WERI-Rb-1 (cell line): ENCODE measurements around the gene MRPL54.

Experiments
- DNase-seq: peaks from one replicate; pipeline ENCODE4 v3.0.0-alpha.2; 2020
- H3K27ac ChIP-seq: fragments of 250-450 bp; sonication (Bioruptor Pico); 2 replicates; pipeline ENCODE4 v1.5.1; 2020; ENCODE audit warnings: mild to moderate bottlenecking, moderate library complexity
- H3K27me3 ChIP-seq: fragments of 250-450 bp; sonication (Bioruptor Pico); 2 replicates; pipeline ENCODE4 v1.5.1; 2021; ENCODE audit warnings: mild to moderate bottlenecking, low read depth, moderate library complexity; ENCODE audit not compliant: insufficient read depth, severe bottlenecking
- H3K36me3 ChIP-seq: fragments of 250-450 bp; sonication (Bioruptor Pico); 2 replicates; pipeline ENCODE4 v1.5.1; 2020; ENCODE audit warnings: mild to moderate bottlenecking, moderate library complexity
- H3K4me3 ChIP-seq: 2 replicates; pipeline ENCODE4 v1.5.1; 2011; ENCODE audit warnings: low read depth, mild to moderate bottlenecking, control low read depth, low read length
- H3K9me3 ChIP-seq: fragments of 250-450 bp; sonication (Bioruptor Pico); 2 replicates; pipeline ENCODE4 v1.5.1; 2021; ENCODE audit warnings: mild to moderate bottlenecking, moderate library complexity; ENCODE audit not compliant: severe bottlenecking
- CTCF ChIP-seq: IDR thresholded peaks from 2 replicates; pipeline ENCODE4 v1.5.1; 2011; ENCODE audit warnings: low read depth, mild to moderate bottlenecking, control low read depth, inconsistent platforms, low read length

MRPL54 gene

DNA sequence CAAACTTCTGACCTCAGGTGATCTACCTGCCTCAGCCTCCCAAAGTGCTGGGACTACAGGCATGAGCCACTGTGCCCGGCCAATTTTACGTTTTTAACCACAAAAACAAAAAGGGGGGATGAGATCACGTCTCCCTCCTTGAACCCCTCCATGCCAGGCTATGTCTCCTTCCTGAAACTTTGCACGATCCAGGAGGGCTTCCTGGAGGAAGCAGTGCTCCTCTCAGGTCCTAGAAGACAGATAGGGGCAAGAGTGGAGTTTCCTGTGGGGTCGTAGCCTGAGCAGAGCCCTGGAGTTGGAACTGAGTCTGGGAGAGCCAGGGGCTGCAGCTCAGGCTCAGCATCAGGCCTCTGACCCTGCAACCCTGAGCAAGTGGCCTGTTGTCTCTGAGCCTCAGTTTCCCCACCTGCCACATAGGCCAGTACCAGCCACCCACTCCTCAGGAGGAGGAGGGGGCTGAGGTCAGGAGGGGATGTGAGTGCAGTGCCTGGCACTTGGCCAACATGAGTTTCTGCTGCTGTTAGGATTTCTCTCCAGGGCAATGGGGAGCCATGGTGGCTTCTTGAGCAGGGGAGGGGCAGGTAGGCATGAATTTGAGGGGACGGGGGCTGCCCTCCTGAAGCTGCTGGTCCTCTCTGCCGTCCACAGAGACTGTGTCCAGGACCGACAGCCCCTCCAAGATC, 17.0 kb upstream of the MRPL54 start:
- no peak overlapping the region for H3K27ac ChIP-seq
- no peak overlapping the region for H3K4me3 ChIP-seq
- no peaks in the 10 kb centered on the region for H3K27me3 ChIP-seq
- no peak for TF ChIP-seq CTCF
- no peaks in the 10 kb centered on the region for H3K9me3 ChIP-seq
- DNase-seq: no peak
- H3K36me3 ChIP-seq: peaks cover 71% of the 10 kb centered on the region

- H3K36me3 ChIP-seq: peaks cover 71% of the 10 kb centered on the region
- no peak overlapping the region for H3K4me3 ChIP-seq
- peak; percentile 47 for DNase-seq
- peak overlapping the region; percentile 55 for H3K27ac ChIP-seq
- no peak for TF ChIP-seq CTCF
- H3K27me3 ChIP-seq: no peaks in the 10 kb centered on the region
- H3K9me3 ChIP-seq: no peaks in the 10 kb centered on the region
These were observed 16.0 kb upstream of the MRPL54 start for GRCh38 chr19:3746371-3747056.

DNA sequence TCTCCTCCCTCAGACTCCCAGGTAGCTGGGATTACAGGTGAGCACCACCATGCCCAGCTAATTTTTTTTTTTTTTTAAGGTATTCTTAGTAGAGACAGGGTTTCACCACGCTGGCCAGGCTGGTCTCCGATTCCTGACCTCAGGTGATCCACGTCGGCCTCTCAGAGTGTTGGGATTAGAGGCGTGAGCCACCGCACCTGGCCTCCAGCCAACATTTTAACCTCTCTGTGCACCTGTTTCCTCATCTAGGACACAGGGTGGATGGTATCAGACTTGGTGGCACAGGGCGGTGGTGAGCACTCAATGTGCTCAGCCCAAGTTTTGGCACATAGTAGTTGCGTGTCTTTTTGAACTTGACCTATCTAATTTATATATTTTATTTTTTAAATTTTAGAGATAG, 13.5 kb upstream of the MRPL54 start:
- peak; percentile 25 for DNase-seq
- no peak overlapping the region for H3K27ac ChIP-seq
- peaks cover 74% of the 10 kb centered on the region for H3K36me3 ChIP-seq
- H3K9me3 ChIP-seq: no peaks in the 10 kb centered on the region
- TF ChIP-seq CTCF: no peak
- H3K27me3 ChIP-seq: no peaks in the 10 kb centered on the region
- H3K4me3 ChIP-seq: no peak overlapping the region

DNA sequence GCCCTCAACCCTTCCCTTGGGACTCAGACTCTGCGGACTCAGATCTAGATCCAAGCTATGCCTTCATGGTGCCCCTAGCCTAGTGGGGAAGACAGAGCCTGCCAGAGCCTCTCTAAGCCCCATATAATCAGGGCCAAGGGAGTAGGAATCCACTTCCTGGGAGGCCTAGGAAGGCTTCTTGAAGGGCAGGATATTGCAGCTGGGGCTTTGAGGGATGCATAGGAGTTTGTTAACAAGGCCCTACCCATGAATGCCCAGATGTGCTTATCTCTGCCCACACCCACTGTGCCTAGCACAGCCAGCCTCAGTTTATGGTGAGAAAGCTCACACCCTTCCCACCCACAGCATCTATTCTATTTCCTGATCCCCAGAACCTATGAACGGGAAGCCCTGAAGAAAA, 12.3 kb upstream of the MRPL54 start:
- no peak for DNase-seq
- no peaks in the 10 kb centered on the region for H3K27me3 ChIP-seq
- no peak overlapping the region for H3K4me3 ChIP-seq
- no peaks in the 10 kb centered on the region for H3K9me3 ChIP-seq
- TF ChIP-seq CTCF: no peak
- H3K36me3 ChIP-seq: peaks cover 72% of the 10 kb centered on the region
- H3K27ac ChIP-seq: no peak overlapping the region

DNA sequence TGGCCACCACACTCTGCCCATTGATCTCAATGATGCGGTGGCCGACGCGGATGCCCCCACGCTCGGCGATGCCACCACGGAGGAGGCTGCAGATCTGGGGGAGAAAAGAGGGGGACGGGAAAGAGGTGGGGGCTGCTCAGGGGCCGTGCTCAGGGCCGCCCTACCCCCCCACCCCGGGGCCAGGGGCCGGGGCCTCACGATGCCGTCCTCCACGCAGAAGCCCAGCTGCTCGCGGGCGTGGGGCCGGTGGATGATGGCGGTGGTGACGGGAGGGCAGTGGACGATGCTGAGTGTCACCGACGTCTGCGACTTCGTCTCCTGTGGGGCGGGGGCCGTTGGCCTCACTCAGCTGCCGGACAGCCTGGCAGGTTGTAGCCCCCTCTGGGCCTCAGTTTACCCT, 11.2 kb upstream of the MRPL54 start:
- DNase-seq: no peak
- Histone ChIP-seq H3K27ac (no peak overlapping the region), H3K9me3 (no peaks in the 10 kb centered on the region), H3K4me3 (no peak overlapping the region), H3K36me3 (peaks cover 62% of the 10 kb centered on the region), H3K27me3 (no peaks in the 10 kb centered on the region)
- no peak for TF ChIP-seq CTCF
